Measurements from ENCODE around the gene CDKAL1. TPM values are rescaled to one million over a fixed set of nuclear protein-coding genes. Genes with fewer than 3 reads are reported as not detected.
"Not testable (repeated sequence)": the region's sequence is repeated elsewhere in the genome, so short reads cannot be mapped to it uniquely, and the experiment has no call there.

The CDKAL1 gene
- total RNA-seq, 1 donor from 2014 or later: 46.5 TPM

- FAIRE-seq: no peak
- no peak for DNase-seq (ENCODE audit: low spot score in 2 of 2)
Observed at GRCh38 chr6:20548264-20548663, 14.0 kb downstream of the CDKAL1 start.

- FAIRE-seq; DNase-seq (ENCODE audit: low spot score in 2 of 2): not testable (repeated sequence)
Observed at GRCh38 chr6:20549398-20549797, 15.1 kb downstream of the CDKAL1 start.

- FAIRE-seq (no peak), DNase-seq (ENCODE audit: low spot score in 2 of 2) (no peak)
Observed at GRCh38 chr6:20554326-20554725, 20.1 kb downstream of the CDKAL1 start.

DNA sequence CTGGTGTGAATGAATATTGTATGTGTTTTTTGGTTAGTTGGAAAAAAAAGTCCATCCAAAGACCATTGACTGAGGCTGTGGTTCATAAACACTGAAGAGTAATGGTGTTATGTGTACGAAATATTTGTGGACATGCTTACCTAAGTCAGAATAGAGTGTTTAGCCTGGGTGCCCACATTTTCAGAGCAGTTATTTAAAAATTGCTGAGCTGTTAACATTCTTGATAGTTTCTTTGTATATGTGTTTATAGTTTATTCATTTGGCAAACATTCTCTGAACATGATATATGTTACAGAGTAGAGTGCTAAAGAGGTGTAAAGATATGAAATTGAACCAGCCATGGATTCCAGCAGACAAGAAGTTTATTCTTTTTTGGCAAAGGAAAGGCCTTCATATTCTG is 20.6 kb downstream of the CDKAL1 start:
- no peak for FAIRE-seq
- DNase-seq (ENCODE audit: low spot score in 2 of 2): no peak

DNA sequence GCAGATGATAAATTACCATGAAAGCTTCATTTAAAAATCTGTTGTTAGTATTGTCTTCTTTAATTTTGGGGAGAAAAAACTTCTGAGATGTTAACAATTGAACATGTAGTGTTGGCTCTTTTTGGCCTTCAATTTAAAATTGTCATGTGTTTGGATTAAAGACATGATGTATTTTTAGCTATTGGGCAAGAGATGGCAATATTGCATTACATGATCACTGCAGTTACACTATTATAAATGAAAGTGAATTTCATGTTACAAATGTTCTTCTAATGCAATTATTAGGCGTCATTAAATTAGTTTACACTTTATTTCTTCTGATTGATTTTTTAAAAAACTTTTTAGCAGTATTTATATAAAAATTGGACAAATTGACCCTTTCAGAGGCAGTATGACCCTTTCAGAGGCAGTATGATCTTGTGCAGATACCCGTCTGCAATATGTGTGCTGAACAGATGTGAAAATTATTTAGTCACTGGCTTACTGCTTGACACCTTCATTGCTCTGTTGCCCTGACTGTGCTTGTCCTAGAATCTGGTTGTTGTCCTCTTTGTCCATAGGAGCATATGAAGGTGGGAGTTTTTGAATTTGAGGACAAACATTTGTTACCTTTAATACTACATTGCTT is 25.8 kb downstream of the CDKAL1 start:
- no peak for FAIRE-seq
- DNase-seq (ENCODE audit: low spot score in 2 of 2): no peak

DNA sequence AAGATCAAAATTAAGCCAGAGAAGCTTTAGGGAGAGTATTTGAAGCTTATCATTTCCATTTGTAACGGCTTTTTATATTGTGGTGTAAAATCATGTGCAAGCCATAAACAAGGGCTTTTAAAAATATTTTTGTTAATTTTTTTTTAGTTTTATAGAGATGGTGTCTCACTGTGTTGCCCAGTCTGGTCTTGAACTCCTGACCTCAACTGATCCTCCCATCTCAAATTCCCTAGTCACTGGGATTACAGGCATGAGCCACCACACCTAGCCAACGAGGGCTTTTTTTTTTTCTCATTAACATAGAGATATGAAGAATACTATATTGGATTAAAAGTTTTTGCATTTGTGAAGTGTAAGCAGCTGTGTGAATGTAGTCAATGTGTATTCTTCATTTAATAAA is 29.1 kb downstream of the CDKAL1 start:
- FAIRE-seq: no peak
- DNase-seq (ENCODE audit: low spot score in 2 of 2): no peak

DNA sequence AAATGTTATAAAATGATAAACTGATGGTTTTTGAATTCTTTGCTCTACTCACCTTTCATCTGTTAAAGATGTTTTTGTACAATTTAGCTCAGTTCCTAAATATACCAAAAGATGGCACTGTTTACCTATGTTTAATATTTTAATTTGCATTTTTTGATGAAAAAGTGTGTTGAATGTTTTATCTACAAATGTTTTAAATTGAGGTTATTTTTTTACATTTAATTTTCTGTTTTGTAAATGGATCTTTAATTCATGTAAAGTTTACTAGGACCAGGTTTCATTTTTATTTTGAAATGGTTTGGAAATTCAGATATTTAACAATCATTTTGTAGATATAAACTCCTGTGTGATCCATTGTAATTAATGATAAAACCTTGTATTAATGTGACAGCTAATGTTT is 30.0 kb downstream of the CDKAL1 start:
- DNase-seq (ENCODE audit: low spot score in 2 of 2): peak; percentile 13 to 14
- FAIRE-seq: peak; percentile 98

DNA sequence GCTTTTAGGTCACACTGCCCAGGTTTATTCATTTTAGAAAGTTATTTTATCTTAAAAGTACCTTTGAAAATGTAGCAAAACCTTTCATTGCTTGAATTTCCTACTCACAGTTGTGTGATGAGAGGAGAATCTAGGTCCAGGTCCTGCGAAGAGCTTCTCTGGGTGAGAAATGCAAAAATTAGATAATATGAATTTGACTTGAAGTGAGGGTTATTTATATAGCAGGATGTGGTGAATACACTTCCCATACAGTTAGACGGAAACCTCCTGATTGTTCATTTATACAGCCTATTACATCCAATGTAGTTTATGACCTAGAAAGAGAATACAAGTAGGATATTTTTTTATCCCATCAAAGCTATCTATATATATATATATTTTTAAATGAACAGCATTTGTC is 30.5 kb downstream of the CDKAL1 start:
- FAIRE-seq (no peak), DNase-seq (ENCODE audit: low spot score in 2 of 2) (no peak)

DNA sequence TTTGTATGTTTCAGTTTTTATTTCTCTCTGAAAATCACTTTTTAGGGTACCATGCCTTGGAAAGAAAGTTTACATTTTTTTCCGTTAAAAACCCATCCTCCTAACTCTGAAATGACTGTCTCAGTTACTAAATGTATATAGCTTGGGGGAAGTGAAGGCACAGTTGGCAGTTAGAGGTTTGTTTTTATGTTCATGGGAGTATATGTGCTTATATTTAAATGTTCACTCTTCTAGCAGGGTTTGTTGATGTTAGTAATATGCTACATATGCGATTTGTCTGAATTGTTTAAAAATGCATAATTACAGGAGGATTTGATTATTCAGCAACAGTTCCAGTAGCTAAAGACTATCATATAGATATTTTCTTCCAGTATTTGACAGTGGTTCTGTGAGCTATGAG is 31.1 kb downstream of the CDKAL1 start:
- FAIRE-seq (no peak), DNase-seq (ENCODE audit: low spot score in 2 of 2) (no peak)

DNA sequence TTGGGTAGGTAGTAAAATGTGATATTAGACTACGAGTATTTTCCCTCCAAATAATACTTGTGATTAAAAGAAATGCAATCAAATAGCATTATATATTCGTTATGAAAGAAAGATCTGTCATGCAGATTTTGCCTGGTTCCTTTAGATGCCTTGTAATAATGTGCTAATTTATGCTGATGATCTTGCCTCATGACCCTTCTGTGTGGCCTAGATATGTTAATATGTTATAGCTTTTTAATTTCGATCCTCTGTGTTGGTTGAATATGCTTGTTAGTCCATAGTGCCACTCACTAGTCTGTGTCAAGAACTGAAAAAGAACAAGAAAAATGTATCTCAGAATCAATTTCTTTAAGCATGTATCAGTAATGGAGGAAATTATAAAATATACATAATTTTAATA is 31.9 kb downstream of the CDKAL1 start:
- DNase-seq (ENCODE audit: low spot score in 2 of 2) (no peak), FAIRE-seq (no peak)

- DNase-seq (ENCODE audit: low spot score in 2 of 2) (no peak), FAIRE-seq (no peak)
Observed at GRCh38 chr6:20569000-20569610, 34.8 kb downstream of the CDKAL1 start.

- FAIRE-seq (no peak), DNase-seq (ENCODE audit: low spot score in 2 of 2) (no peak)
Observed at GRCh38 chr6:20571261-20571660, 37.0 kb downstream of the CDKAL1 start.

- FAIRE-seq (no peak), DNase-seq (ENCODE audit: low spot score in 2 of 2) (no peak)
Observed at GRCh38 chr6:20572288-20572687, 38.0 kb downstream of the CDKAL1 start.

GRCh38 chr6:20572940-20573339 is 38.7 kb downstream of the CDKAL1 start:
- no peak for DNase-seq (ENCODE audit: low spot score in 2 of 2)
- no peak for FAIRE-seq

DNA sequence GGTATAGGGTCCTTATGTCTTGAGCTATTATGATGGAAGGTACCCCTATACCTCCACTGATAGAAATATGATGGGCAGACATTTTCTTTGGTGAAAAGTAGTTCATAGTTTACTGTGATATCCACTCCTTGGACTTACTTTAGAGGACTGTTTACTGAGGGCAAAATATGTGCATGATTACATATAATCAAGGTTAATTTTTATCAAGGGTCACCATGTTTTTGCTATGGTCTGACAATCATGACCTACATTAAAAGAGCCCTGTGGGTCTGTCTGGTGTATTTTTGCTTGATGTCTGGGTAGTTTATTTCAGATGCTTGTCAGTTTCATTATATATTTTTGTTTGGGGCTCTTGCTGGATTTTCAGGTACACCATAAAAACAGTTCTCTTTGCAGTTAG is 40.1 kb downstream of the CDKAL1 start:
- no peak for DNase-seq (ENCODE audit: low spot score in 2 of 2)
- FAIRE-seq: no peak

GRCh38 chr6:20575125-20575524 is 40.9 kb downstream of the CDKAL1 start:
- no peak for DNase-seq (ENCODE audit: low spot score in 2 of 2)
- FAIRE-seq: no peak

DNA sequence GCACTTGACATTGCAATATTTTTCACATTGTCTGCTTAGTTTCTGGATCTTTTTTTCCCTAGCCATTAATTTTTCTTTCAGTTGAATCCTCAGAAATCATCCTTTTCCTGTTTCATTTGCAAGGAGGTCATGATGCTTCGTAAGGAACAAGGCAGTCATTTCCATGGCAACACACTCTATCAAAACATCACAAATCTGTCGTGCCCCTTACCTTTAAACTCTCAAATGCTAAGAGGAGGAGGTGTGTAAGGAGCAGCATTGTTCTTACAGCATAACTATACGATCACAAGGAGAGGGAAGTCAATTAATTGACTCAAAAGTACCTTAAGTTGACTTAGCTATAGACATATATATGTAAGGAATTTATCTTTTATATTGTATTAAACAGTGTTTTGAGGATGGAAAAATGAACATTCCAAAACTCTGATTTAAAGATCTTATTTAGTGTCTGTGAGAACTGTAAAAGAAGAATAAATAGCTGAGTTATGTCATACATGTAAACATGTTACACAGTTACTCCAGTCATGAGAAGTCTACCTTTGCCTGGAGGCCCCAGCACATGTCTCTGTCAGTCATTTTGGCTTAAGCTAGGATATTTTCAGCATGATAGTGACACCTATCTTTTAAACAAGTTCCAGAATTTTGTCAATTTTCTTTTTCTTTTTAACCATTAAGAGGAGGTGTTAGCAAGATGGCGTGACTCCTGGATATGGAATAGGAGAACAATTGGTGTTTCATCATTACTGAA is 41.6 kb downstream of the CDKAL1 start:
- no peak for DNase-seq (ENCODE audit: low spot score in 2 of 2)

GRCh38 chr6:20577173-20577688 is 43.0 kb downstream of the CDKAL1 start:
- DNase-seq (ENCODE audit: low spot score in 2 of 2): no peak
- no peak for FAIRE-seq

More for the DNA sequence above, 41.6 kb downstream of the CDKAL1 start:
- FAIRE-seq: no peak

- DNase-seq (ENCODE audit: low spot score in 2 of 2) (no peak), FAIRE-seq (no peak)
Observed at GRCh38 chr6:20581070-20581469, 46.8 kb downstream of the CDKAL1 start.

GRCh38 chr6:20582586-20583443 is 48.6 kb downstream of the CDKAL1 start:
- no peak for DNase-seq (ENCODE audit: low spot score in 2 of 2)
- no peak for FAIRE-seq

- no peak for FAIRE-seq
- DNase-seq (ENCODE audit: low spot score in 2 of 2): no peak
Observed at GRCh38 chr6:20583444-20583800, 49.2 kb downstream of the CDKAL1 start.
